ENCODE measurements around the gene SCN1B.

DNA sequence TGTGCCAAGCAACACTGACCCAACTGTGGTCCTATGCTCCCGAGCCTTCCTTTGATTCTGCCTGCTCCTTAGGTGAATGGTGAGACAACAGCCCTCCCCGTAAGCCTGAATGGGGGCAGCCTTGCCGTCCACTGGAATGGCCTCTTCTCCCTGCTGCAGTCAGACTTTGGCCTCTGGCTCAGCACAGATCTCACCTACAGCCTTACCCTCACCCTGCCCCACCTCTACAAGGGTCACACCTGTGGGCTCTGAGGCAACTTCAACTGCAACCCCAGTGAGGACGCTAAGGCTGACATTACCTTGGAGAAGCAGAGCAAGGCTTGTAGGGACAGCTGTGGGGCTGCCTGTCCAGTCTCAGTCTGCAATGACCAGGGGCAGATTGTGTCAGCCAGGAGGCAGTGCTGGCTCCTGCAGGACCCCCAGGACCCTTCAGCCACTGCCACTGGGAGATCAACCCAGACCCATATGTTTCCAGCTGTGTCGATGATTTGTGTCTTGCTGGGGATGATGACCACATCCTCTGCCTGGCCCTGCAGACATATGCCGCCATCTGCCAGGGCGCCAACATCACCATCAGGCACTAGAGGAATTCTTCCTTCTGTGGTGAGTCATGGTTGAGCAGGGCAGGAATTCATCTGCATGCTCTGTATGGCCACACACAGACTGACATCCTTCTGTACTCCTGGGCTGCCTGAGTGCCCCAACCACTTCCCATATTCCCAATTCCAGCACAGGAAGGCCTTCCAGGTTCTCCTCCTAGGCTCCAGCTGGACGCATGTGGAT, 58.1 kb downstream of the SCN1B start:
- TF ChIP-seq CTCF (conservative IDR thresholded peaks at IDR 0.05; ENCODE audit: low read length), result no peak
- TF ChIP-seq EZH2phosphoT487 (IDR thresholded peaks at IDR 0.05; ENCODE audit: borderline replicate concordance), result no peak
